OCI-LY7 (cell line): ENCODE measurements around the gene RCOR3. TPM values are rescaled to one million over a fixed set of nuclear protein-coding genes. Genes with fewer than 3 reads are reported as not detected.

Source experiments
- BruUV-seq: library from RNA; stranded (reverse); fragments of 400-500 nt; replicated peaks from 2 replicates; lab custom pipeline; 2021; lab: Mats Ljungman, UMichigan
- CTCF ChIA-PET: fragments of 300-600 bp; sonication (Branson Sonifier 250); formaldehyde crosslinking; loops from one replicate; lab custom pipeline; 2022; ENCODE audit warnings: antibody characterized with exemption; ENCODE audit not compliant: unreplicated experiment; lab: Charles Lee
- POLR2A ChIA-PET: fragments of 300-600 bp; sonication (Branson Sonifier 250); formaldehyde crosslinking; loops from one replicate; lab custom pipeline; 2022; ENCODE audit warnings: antibody characterized with exemption; lab: Charles Lee
- DNase-seq: peaks from one replicate; pipeline ENCODE4 v3.0.0-alpha.2; 2015; ENCODE audit warnings: low spot score
- H2AFZ ChIP-seq: fragments of 200-600 bp; sonication (generic), shearing (Covaris generic); 2 replicates; pipeline ENCODE4 v1.6.1; 2014; ENCODE audit warnings: mild to moderate bottlenecking, antibody characterized with exemption, low read length, moderate library complexity
- H3K27ac ChIP-seq: fragments of 200-600 bp; sonication (generic); 2 replicates; pipeline ENCODE4 v1.5.1; 2014; ENCODE audit warnings: mixed run types, low read depth, mild to moderate bottlenecking, moderate library complexity, low read length, inconsistent platforms; ENCODE audit not compliant: poor library complexity, severe bottlenecking
- H3K36me3 ChIP-seq: fragments of 200-600 bp; sonication (generic); 2 replicates; pipeline ENCODE4 v1.6.1; 2014; ENCODE audit warnings: mild to moderate bottlenecking, antibody characterized with exemption, low read length, moderate library complexity, mixed read lengths; ENCODE audit not compliant: insufficient read depth
- H3K4me1 ChIP-seq: fragments of 200-600 bp; sonication (generic); 2 replicates; pipeline ENCODE4 v1.5.1; 2014; ENCODE audit warnings: mild to moderate bottlenecking, low read length; ENCODE audit not compliant: insufficient read depth, poor library complexity, severe bottlenecking
- H3K4me2 ChIP-seq: fragments of 200-600 bp; sonication (generic); 2 replicates; pipeline ENCODE4 v1.6.1; 2014; ENCODE audit warnings: mild to moderate bottlenecking, low read length
- H3K4me3 ChIP-seq: fragments of 200-600 bp; sonication (generic); 2 replicates; pipeline ENCODE4 v1.5.1; 2014; ENCODE audit warnings: mild to moderate bottlenecking, low read depth, low read length; ENCODE audit not compliant: poor library complexity, severe bottlenecking
- H3K79me2 ChIP-seq: fragments of 200-600 bp; sonication (generic); 2 replicates; pipeline ENCODE4 v1.6.1; 2016; ENCODE audit warnings: low read depth, mild to moderate bottlenecking, low read length, moderate library complexity, mixed read lengths; ENCODE audit not compliant: insufficient read depth
- H3K9me2 ChIP-seq: fragments of 200-600 bp; sonication (generic); 2 replicates; pipeline ENCODE4 v1.6.1; 2016; ENCODE audit warnings: mild to moderate bottlenecking, low read length, mixed read lengths; ENCODE audit not compliant: insufficient read depth
- H3K9me3 ChIP-seq: fragments of 200-600 bp; sonication (generic); 2 replicates; pipeline ENCODE4 v1.6.1; 2014; ENCODE audit warnings: mild to moderate bottlenecking, mixed run types, low read length, mixed read lengths
- H4K20me1 ChIP-seq: fragments of 200-600 bp; sonication (generic); 2 replicates; pipeline ENCODE4 v1.6.1; 2014; ENCODE audit warnings: mild to moderate bottlenecking, antibody characterized with exemption, low read length, moderate library complexity, mixed read lengths; ENCODE audit not compliant: insufficient read depth
- EZH2phosphoT487 ChIP-seq: fragments of 200-600 bp; sonication (generic); IDR thresholded peaks from 2 replicates; pipeline ENCODE4 v1.6.1; 2018; ENCODE audit warnings: low read depth, borderline replicate concordance, mild to moderate bottlenecking, mixed run types, antibody characterized with exemption, low read length, moderate library complexity, mixed read lengths
- intact Hi-C: fragments of 100-400 bp; cut with micrococcal nuclease; formaldehyde crosslinking; loops from one replicate; pipeline ENCODE4 v1.10.0; 2022; ENCODE audit not compliant: unreplicated experiment
- total RNA-seq, 2 experiments: library from RNA; depleted of rRNA in 1 of 2; stranded (reverse); fragments of >200 nt in 1 of 2; shearing (Covaris generic) in 1 of 2; gene quantifications; 2 replicates each; pipeline ENCODE4 v1.2.3, GENCODE V29; 2014 to 2022
- TF ChIP-seq, protein P1 (sequence below): fragments of 200-600 bp; sonication (generic); conservative IDR thresholded peaks from 2 replicates; pipeline ENCODE4 v1.5.1; 2014; ENCODE audit warnings: mild to moderate bottlenecking, antibody characterized with exemption, low read length, moderate library complexity, mixed read lengths

Gene RCOR3
- total RNA-seq, 2 experiments from 2014 or later: 34.8 to 62.3 TPM

DNA sequence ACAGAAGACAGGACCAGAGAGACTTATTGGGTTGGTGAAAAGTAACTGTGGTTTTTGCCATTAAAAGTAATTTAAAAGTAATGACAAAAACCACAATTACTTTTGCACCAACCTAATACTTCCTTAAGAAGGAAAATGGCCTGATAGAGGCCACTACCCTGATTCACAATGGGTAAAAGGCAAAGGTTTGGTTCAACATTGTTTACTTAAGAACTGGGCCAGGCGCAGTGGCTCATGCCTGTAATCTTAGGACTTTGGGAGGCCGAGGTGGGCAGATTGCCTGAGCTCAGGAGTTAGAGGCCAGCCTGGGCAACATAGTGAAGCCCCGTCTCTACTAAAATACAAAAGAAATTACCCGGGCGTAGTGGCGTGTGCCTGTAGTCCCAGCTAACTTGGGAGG lies 48.2 kb upstream of the RCOR3 start:
- Histone ChIP-seq H3K4me1 (no peaks in the 10 kb centered on the region), H2AFZ (no peak overlapping the region), H3K4me2 (no peak overlapping the region), H3K4me3 (no peak overlapping the region), H3K9me3 (no peaks in the 10 kb centered on the region), H4K20me1 (no peaks in the 10 kb centered on the region), H3K9me2 (no peaks in the 10 kb centered on the region), H3K79me2 (no peaks in the 10 kb centered on the region), H3K27ac (no peak overlapping the region), H3K36me3 (no peaks in the 10 kb centered on the region)
- BruUV-seq: no TSS peak
- ChIA-PET CTCF (no interaction called here), POLR2A (no interaction called here)
- TF ChIP-seq, protein P1, sequence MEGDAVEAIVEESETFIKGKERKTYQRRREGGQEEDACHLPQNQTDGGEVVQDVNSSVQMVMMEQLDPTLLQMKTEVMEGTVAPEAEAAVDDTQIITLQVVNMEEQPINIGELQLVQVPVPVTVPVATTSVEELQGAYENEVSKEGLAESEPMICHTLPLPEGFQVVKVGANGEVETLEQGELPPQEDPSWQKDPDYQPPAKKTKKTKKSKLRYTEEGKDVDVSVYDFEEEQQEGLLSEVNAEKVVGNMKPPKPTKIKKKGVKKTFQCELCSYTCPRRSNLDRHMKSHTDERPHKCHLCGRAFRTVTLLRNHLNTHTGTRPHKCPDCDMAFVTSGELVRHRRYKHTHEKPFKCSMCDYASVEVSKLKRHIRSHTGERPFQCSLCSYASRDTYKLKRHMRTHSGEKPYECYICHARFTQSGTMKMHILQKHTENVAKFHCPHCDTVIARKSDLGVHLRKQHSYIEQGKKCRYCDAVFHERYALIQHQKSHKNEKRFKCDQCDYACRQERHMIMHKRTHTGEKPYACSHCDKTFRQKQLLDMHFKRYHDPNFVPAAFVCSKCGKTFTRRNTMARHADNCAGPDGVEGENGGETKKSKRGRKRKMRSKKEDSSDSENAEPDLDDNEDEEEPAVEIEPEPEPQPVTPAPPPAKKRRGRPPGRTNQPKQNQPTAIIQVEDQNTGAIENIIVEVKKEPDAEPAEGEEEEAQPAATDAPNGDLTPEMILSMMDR: no peak
- no peak for TF ChIP-seq EZH2phosphoT487
- no peak for DNase-seq
- intact Hi-C loops: no loop called here

DNA sequence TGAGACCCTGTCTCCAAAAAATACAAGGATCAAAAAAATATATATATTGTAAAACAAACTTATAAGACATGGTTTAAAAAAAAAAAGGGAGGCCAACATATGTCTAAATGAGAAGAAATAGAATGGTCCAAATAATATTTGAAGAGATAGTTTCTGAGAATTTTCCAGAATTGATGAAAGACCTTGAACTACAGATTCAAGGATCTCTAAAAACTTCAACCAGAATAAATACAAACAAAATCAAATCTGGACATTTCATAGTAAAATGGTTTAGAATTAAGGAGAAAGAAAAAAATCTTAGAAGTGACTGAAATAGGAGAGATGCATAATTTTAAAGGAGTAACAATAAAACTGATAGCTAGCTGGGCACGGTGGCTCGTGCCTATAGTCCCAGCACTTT lies 45.5 kb upstream of the RCOR3 start:
- no TSS peak for BruUV-seq
- H3K4me3 ChIP-seq: no peak overlapping the region
- H3K4me1 ChIP-seq: no peaks in the 10 kb centered on the region
- ChIA-PET CTCF (no interaction called here), POLR2A (no interaction called here)
- H3K9me3 ChIP-seq: no peaks in the 10 kb centered on the region
- intact Hi-C loops: no loop called here
- H3K79me2 ChIP-seq: no peaks in the 10 kb centered on the region
- no peaks in the 10 kb centered on the region for H4K20me1 ChIP-seq
- H3K4me2 ChIP-seq: no peak overlapping the region
- no peaks in the 10 kb centered on the region for H3K36me3 ChIP-seq
- TF ChIP-seq, protein P1: no peak
- TF ChIP-seq EZH2phosphoT487: no peak
- no peaks in the 10 kb centered on the region for H3K9me2 ChIP-seq
- no peak for DNase-seq
- H2AFZ ChIP-seq: no peak overlapping the region
- H3K27ac ChIP-seq: no peak overlapping the region

DNA sequence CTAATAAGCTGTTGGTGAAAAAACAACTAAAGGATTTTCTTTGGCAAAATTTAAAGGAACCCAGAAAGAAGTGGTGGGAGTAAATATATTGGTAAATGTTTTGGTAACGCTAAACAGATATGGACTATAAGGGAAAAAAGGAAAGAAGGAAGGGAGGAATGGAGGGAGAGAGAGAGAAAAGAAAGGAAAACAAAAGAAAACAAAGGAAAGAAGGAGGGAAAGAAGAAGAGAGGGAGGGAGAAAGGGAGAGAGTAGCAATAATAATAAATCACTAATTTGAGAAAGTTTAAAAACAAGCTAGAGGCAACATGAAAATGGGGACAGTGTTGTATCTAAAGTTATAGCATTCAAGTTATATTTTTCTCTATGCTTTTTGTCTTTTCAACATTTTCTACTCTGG lies 43.6 kb upstream of the RCOR3 start:
- Histone ChIP-seq H3K9me2 (no peaks in the 10 kb centered on the region), H3K4me3 (no peak overlapping the region), H4K20me1 (no peaks in the 10 kb centered on the region), H3K36me3 (no peaks in the 10 kb centered on the region), H3K79me2 (no peaks in the 10 kb centered on the region), H3K27ac (no peak overlapping the region), H3K4me2 (no peak overlapping the region), H3K9me3 (no peaks in the 10 kb centered on the region), H2AFZ (no peak overlapping the region), H3K4me1 (no peaks in the 10 kb centered on the region)
- intact Hi-C loops: no loop called here
- BruUV-seq: no TSS peak
- TF ChIP-seq EZH2phosphoT487: no peak
- TF ChIP-seq, protein P1: no peak
- DNase-seq: no peak
- CTCF ChIA-PET: no interaction called here
- POLR2A ChIA-PET: no interaction called here
